OCI-LY7 (cell line): ENCODE data around the gene RPS4Y1. TPM values are rescaled to one million over a fixed set of nuclear protein-coding genes. Genes with fewer than 3 reads are reported as not detected.

Experiments
- BruUV-seq: library from RNA; stranded (reverse); fragments of 400-500 nt; replicated peaks from 2 replicates; lab custom pipeline; 2021; lab: Mats Ljungman, UMichigan
- CTCF ChIA-PET: fragments of 300-600 bp; sonication (Branson Sonifier 250); formaldehyde crosslinking; loops from one replicate; lab custom pipeline; 2022; ENCODE audit warnings: antibody characterized with exemption; ENCODE audit not compliant: unreplicated experiment; lab: Charles Lee
- POLR2A ChIA-PET: fragments of 300-600 bp; sonication (Branson Sonifier 250); formaldehyde crosslinking; loops from one replicate; lab custom pipeline; 2022; ENCODE audit warnings: antibody characterized with exemption; lab: Charles Lee
- DNase-seq: peaks from one replicate; pipeline ENCODE4 v3.0.0-alpha.2; 2015; ENCODE audit warnings: low spot score
- H2AFZ ChIP-seq: fragments of 200-600 bp; sonication (generic), shearing (Covaris generic); 2 replicates; pipeline ENCODE4 v1.6.1; 2014; ENCODE audit warnings: mild to moderate bottlenecking, antibody characterized with exemption, low read length, moderate library complexity
- H3K27ac ChIP-seq: fragments of 200-600 bp; sonication (generic); 2 replicates; pipeline ENCODE4 v1.5.1; 2014; ENCODE audit warnings: mixed run types, low read depth, mild to moderate bottlenecking, moderate library complexity, low read length, inconsistent platforms; ENCODE audit not compliant: poor library complexity, severe bottlenecking
- H3K36me3 ChIP-seq: fragments of 200-600 bp; sonication (generic); 2 replicates; pipeline ENCODE4 v1.6.1; 2014; ENCODE audit warnings: mild to moderate bottlenecking, antibody characterized with exemption, low read length, moderate library complexity, mixed read lengths; ENCODE audit not compliant: insufficient read depth
- H3K4me1 ChIP-seq: fragments of 200-600 bp; sonication (generic); 2 replicates; pipeline ENCODE4 v1.5.1; 2014; ENCODE audit warnings: mild to moderate bottlenecking, low read length; ENCODE audit not compliant: insufficient read depth, poor library complexity, severe bottlenecking
- H3K4me2 ChIP-seq: fragments of 200-600 bp; sonication (generic); 2 replicates; pipeline ENCODE4 v1.6.1; 2014; ENCODE audit warnings: mild to moderate bottlenecking, low read length
- H3K4me3 ChIP-seq: fragments of 200-600 bp; sonication (generic); 2 replicates; pipeline ENCODE4 v1.5.1; 2014; ENCODE audit warnings: mild to moderate bottlenecking, low read depth, low read length; ENCODE audit not compliant: poor library complexity, severe bottlenecking
- H3K79me2 ChIP-seq: fragments of 200-600 bp; sonication (generic); 2 replicates; pipeline ENCODE4 v1.6.1; 2016; ENCODE audit warnings: low read depth, mild to moderate bottlenecking, low read length, moderate library complexity, mixed read lengths; ENCODE audit not compliant: insufficient read depth
- H3K9me2 ChIP-seq: fragments of 200-600 bp; sonication (generic); 2 replicates; pipeline ENCODE4 v1.6.1; 2016; ENCODE audit warnings: mild to moderate bottlenecking, low read length, mixed read lengths; ENCODE audit not compliant: insufficient read depth
- H3K9me3 ChIP-seq: fragments of 200-600 bp; sonication (generic); 2 replicates; pipeline ENCODE4 v1.6.1; 2014; ENCODE audit warnings: mild to moderate bottlenecking, mixed run types, low read length, mixed read lengths
- H4K20me1 ChIP-seq: fragments of 200-600 bp; sonication (generic); 2 replicates; pipeline ENCODE4 v1.6.1; 2014; ENCODE audit warnings: mild to moderate bottlenecking, antibody characterized with exemption, low read length, moderate library complexity, mixed read lengths; ENCODE audit not compliant: insufficient read depth
- CTCF ChIP-seq: fragments of 200-600 bp; sonication (generic); conservative IDR thresholded peaks from 2 replicates; pipeline ENCODE4 v1.5.1; 2014; ENCODE audit warnings: mild to moderate bottlenecking, antibody characterized with exemption, low read length, moderate library complexity, mixed read lengths
- EZH2phosphoT487 ChIP-seq: fragments of 200-600 bp; sonication (generic); IDR thresholded peaks from 2 replicates; pipeline ENCODE4 v1.6.1; 2018; ENCODE audit warnings: low read depth, borderline replicate concordance, mild to moderate bottlenecking, mixed run types, antibody characterized with exemption, low read length, moderate library complexity, mixed read lengths
- intact Hi-C: fragments of 100-400 bp; cut with micrococcal nuclease; formaldehyde crosslinking; loops from one replicate; pipeline ENCODE4 v1.10.0; 2022; ENCODE audit not compliant: unreplicated experiment
- total RNA-seq, 2 experiments: library from RNA; depleted of rRNA in 1 of 2; stranded (reverse); fragments of >200 nt in 1 of 2; shearing (Covaris generic) in 1 of 2; gene quantifications; 2 replicates each; pipeline ENCODE4 v1.2.3, GENCODE V29; 2014 to 2022

Gene RPS4Y1
- total RNA-seq, 2 experiments from 2014 or later, result 196 to 283 TPM

- Histone ChIP-seq H3K36me3 (no peaks in the 10 kb centered on the region), H3K4me2 (no peak overlapping the region), H3K9me2 (no peaks in the 10 kb centered on the region), H3K79me2 (no peaks in the 10 kb centered on the region), H3K27ac (no peak overlapping the region), H4K20me1 (no peaks in the 10 kb centered on the region), H3K4me3 (no peak overlapping the region), H3K9me3 (no peaks in the 10 kb centered on the region), H2AFZ (no peak overlapping the region), H3K4me1 (no peaks in the 10 kb centered on the region)
- no peak for DNase-seq
- POLR2A ChIA-PET, result interaction anchor here (1.0 kb wide), 1 partner anchor 16 kb away, joined by 4 read pairs; no protein-coding TSS in a partner anchor
- TF ChIP-seq EZH2phosphoT487, result no peak
- TF ChIP-seq CTCF, result no peak
- CTCF ChIA-PET, result no interaction called here
- intact Hi-C loops, result no loop called here
- BruUV-seq, result no TSS peak
These were observed 54.6 kb downstream of the RPS4Y1 start for GRCh38 chrY:2896050-2896449.

- H3K36me3 ChIP-seq, result no peaks in the 10 kb centered on the region
- no peaks in the 10 kb centered on the region for H4K20me1 ChIP-seq
- no peak for TF ChIP-seq EZH2phosphoT487
- TF ChIP-seq CTCF, result no peak
- no peak overlapping the region for H2AFZ ChIP-seq
- ChIA-PET POLR2A (no interaction called here), CTCF (no interaction called here)
- H3K79me2 ChIP-seq, result no peaks in the 10 kb centered on the region
- H3K4me1 ChIP-seq, result no peaks in the 10 kb centered on the region
- intact Hi-C loops, result no loop called here
- no TSS peak for BruUV-seq
- DNase-seq, result no peak
- no peaks in the 10 kb centered on the region for H3K9me2 ChIP-seq
- no peaks in the 10 kb centered on the region for H3K9me3 ChIP-seq
- no peak overlapping the region for H3K27ac ChIP-seq
- no peak overlapping the region for H3K4me2 ChIP-seq
- H3K4me3 ChIP-seq, result no peak overlapping the region
These were observed 66.0 kb downstream of the RPS4Y1 start for GRCh38 chrY:2907356-2907755.

DNA sequence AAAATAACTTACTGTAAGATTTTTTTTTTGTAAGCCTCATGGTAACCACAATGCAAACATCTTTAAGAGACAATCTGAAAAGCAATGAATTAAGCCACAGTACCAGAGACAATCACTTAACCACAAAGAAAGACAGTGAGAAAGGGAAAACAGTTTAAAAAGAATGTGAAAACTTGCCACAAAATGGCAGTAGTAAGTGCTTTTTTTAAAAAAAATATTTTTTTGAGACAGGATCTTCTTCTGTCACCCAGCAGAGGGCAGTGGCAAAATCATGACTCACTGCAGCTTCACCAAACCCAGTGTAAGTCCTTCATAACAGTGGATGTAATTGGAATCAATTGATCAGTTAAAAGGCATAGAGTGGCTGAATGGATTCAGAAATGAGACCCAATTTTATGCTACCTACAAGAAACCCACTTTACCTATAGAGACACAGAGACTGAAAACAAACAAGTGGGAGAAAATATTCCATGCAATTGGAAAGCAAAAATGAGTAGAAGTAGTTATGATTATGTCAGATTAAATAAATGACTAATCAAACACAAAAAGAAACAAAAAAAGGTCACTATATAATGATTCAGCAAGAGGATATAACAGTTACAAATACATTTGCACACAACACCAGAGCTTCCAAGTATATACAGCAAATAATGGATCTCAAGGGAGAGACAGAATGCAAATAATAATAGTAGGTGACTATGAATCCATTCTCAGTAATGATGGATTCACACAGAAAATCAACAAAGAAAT lies 71.8 kb downstream of the RPS4Y1 start:
- no peaks in the 10 kb centered on the region for H3K79me2 ChIP-seq
- 0 out of 2 replicates have a peak overlapping the region, but pooled peaks have one; percentile 29 for H3K4me2 ChIP-seq
- peak; percentile 59 for DNase-seq
- H3K4me3 ChIP-seq, result no peak overlapping the region
- no peaks in the 10 kb centered on the region for H4K20me1 ChIP-seq
- peak; percentile 76 for TF ChIP-seq CTCF
- no peak for TF ChIP-seq EZH2phosphoT487
- intact Hi-C loops, result no loop called here
- H3K4me1 ChIP-seq, result peaks cover 7% of the 10 kb centered on the region
- no peaks in the 10 kb centered on the region for H3K9me3 ChIP-seq
- ChIA-PET CTCF (no interaction called here), POLR2A (interaction anchor here (0.5 kb wide), 1 partner anchor 50 kb away, joined by 3 read pairs; no protein-coding TSS in a partner anchor)
- no TSS peak for BruUV-seq
- H3K27ac ChIP-seq, result no peak overlapping the region
- no peaks in the 10 kb centered on the region for H3K36me3 ChIP-seq
- H2AFZ ChIP-seq, result peak overlapping the region; percentile 90
- H3K9me2 ChIP-seq, result no peaks in the 10 kb centered on the region
